Body of pancreas (tissue), 4 donors: ENCODE measurements around the gene TSKS.

Experiments
- CTCF ChIP-seq, 7 experiments: fragments of 450-650 bp in 4 of 7; fragments of 200-600 bp in 3 of 7; sonication (generic) in 3 of 7; IDR thresholded peaks; one replicate each; pipeline ENCODE4 v1.5.1; 2016 to 2019; ENCODE audit warnings: antibody characterized with exemption in 7 of 7
- POLR2A ChIP-seq, 3 donors: fragments of 450-650 bp; IDR thresholded peaks; one replicate each; pipeline ENCODE4 v1.6.1; 2016; ENCODE audit warnings: antibody characterized with exemption in 3 of 3, mild to moderate bottlenecking in 2 of 3

- no peak for TF ChIP-seq CTCF (IDR thresholded peaks at IDR 0.05)
- no peak for TF ChIP-seq POLR2A (IDR thresholded peaks at IDR 0.05)
Measured at GRCh38 chr19:49807058-49807903, 44.2 kb upstream of the TSKS start.
